ENCODE data around the gene NAV1.

Gene NAV1

DNA sequence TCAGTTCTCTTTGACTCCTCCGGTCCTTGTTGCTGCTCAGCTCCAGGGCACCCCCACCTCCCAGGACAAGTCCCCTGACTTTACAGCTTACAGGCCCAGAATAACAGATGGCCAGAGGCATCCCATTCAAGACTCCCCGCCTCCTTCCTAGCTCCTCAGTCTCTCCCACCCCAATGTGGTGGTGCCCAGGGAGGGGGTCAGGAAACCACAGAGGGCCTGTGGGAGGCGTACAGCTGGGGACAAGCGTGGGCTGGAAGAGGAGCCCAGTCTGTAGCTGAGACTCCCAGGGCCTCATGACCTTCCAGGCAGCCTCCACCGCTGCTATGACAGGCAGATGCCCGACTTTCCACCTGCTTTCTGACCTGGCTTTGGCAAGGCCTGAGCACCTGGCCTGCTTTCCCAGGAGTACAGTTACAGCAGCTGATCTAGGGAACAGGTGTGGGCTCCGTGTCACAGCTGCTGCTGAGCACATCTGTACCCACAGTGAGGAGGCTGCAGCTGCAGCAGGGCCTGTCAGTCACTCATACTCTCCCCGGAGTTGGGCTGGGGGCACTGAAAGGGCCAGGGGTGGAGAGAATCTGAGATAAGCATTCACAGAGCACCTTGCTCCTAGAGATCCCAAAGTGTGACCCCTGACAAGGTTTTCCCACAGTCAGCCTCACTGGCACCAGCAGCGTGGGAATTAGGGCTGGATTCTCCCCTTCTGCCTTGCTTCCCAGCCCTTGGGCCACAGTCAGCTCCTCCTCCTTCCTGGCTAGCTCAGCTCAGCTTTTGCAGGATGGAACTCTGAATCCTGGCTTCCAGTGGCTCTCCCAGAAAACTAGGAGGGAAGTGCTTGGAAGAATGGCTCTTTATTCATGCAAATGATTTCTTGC is 7.1 kb upstream of the NAV1 start:
- H3K27me3 ChIP-seq (ENCODE audit: insufficient read depth, low read depth) = no peaks in the 10 kb centered on the region
- peaks cover 3% of the 10 kb centered on the region for H3K4me1 ChIP-seq (ENCODE audit: low read depth, poor library complexity, severe bottlenecking)
- no peak overlapping the region for H3K4me2 ChIP-seq
- H3K36me3 ChIP-seq (ENCODE audit: insufficient read depth) = no peaks in the 10 kb centered on the region
- no peak overlapping the region for H3K4me3 ChIP-seq (IDR thresholded peaks at IDR 0.05; ENCODE audit: insufficient read depth, low read depth, low read length)
- no peak overlapping the region for H3K9ac ChIP-seq
- H3K27ac ChIP-seq = no peak overlapping the region
- H3K79me2 ChIP-seq (ENCODE audit: insufficient read depth, low read depth) = no peaks in the 10 kb centered on the region
- H4K20me1 ChIP-seq (ENCODE audit: insufficient read depth) = no peaks in the 10 kb centered on the region
- no peak overlapping the region for H2AFZ ChIP-seq (ENCODE audit: low read depth)
- TF ChIP-seq, protein P1, sequence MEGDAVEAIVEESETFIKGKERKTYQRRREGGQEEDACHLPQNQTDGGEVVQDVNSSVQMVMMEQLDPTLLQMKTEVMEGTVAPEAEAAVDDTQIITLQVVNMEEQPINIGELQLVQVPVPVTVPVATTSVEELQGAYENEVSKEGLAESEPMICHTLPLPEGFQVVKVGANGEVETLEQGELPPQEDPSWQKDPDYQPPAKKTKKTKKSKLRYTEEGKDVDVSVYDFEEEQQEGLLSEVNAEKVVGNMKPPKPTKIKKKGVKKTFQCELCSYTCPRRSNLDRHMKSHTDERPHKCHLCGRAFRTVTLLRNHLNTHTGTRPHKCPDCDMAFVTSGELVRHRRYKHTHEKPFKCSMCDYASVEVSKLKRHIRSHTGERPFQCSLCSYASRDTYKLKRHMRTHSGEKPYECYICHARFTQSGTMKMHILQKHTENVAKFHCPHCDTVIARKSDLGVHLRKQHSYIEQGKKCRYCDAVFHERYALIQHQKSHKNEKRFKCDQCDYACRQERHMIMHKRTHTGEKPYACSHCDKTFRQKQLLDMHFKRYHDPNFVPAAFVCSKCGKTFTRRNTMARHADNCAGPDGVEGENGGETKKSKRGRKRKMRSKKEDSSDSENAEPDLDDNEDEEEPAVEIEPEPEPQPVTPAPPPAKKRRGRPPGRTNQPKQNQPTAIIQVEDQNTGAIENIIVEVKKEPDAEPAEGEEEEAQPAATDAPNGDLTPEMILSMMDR (conservative IDR thresholded peaks at IDR 0.05; ENCODE audit: low read depth, low read length) = no peak

DNA sequence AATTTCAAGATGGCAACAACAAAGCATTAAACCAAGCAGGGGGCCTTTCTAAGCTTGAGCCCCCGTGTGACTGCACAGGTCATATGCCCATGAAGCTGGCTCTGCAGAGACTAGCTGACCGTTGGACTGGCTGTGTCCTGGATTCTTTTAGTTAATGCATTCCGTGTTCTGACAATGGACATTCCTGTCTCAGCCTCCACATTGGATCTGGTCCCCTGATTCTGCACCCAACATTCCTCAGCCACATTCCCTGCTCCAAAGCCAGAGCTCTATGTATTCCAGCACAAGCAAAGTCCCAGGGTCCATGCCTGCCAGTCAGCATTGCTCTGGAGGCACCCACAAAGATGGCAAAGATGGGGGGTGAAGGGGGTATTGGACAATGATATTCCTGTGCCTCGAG is 5.1 kb upstream of the NAV1 start:
- Histone ChIP-seq H2AFZ (ENCODE audit: low read depth) (no peak overlapping the region), H3K4me1 (ENCODE audit: low read depth, poor library complexity, severe bottlenecking) (peaks cover 3% of the 10 kb centered on the region), H3K4me3 (IDR thresholded peaks at IDR 0.05; ENCODE audit: insufficient read depth, low read depth, low read length) (no peak overlapping the region), H3K79me2 (ENCODE audit: insufficient read depth, low read depth) (no peaks in the 10 kb centered on the region), H3K36me3 (ENCODE audit: insufficient read depth) (no peaks in the 10 kb centered on the region), H3K27ac (no peak overlapping the region), H3K9ac (no peak overlapping the region), H4K20me1 (ENCODE audit: insufficient read depth) (no peaks in the 10 kb centered on the region), H3K4me2 (no peak overlapping the region), H3K27me3 (ENCODE audit: insufficient read depth, low read depth) (no peaks in the 10 kb centered on the region)
- TF ChIP-seq, protein P1 (conservative IDR thresholded peaks at IDR 0.05; ENCODE audit: low read depth, low read length) = no peak

DNA sequence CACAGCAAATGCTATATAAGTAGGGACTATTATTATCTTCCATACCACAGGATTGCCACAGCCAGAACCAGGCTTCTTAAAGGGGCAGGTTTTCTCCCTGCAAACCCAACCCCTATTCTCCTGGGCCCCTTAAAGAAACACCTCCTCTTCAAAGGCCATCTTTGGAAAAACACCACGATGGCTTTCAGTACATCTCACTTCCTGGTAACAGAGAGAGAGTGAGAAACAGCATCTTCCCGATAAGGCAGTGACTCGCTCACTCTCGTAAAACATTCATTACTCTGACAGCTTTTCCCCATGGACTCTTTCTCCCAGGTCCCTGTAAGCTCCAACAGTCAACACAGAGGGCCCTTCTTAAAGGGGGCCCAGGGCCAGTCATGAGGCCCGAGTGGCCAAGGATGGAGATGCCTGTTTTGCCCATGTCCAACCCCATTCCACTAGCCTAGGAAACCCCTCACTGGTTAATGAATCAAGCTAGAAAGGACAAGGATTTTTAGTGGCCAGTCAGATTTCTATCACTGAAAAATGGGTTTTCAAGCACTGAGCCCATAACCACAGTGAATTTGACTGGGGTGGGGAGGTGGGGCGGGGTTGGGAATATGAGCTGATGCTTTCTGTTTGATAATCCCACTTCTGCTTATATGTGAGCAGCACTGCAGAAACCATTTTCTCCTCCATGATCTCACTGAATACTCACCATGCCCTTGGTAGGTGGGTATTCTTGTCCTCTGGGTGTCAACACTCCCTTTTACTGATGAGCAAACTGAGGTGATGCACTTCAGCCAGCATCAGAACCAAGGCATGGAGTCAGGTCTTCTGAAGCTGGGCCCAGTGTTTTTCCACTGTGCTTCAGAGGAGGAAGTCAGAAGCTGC is 3.6 kb upstream of the NAV1 start:
- Histone ChIP-seq H3K79me2 (ENCODE audit: insufficient read depth, low read depth) (no peaks in the 10 kb centered on the region), H3K4me3 (IDR thresholded peaks at IDR 0.05; ENCODE audit: insufficient read depth, low read depth, low read length) (no peak overlapping the region), H2AFZ (ENCODE audit: low read depth) (no peak overlapping the region), H3K4me2 (no peak overlapping the region), H3K9ac (no peak overlapping the region), H3K27ac (no peak overlapping the region), H3K36me3 (ENCODE audit: insufficient read depth) (no peaks in the 10 kb centered on the region), H4K20me1 (ENCODE audit: insufficient read depth) (no peaks in the 10 kb centered on the region), H3K27me3 (ENCODE audit: insufficient read depth, low read depth) (no peaks in the 10 kb centered on the region), H3K4me1 (ENCODE audit: low read depth, poor library complexity, severe bottlenecking) (peaks cover 3% of the 10 kb centered on the region)
- TF ChIP-seq, protein P1 (conservative IDR thresholded peaks at IDR 0.05; ENCODE audit: low read depth, low read length) = no peak

DNA sequence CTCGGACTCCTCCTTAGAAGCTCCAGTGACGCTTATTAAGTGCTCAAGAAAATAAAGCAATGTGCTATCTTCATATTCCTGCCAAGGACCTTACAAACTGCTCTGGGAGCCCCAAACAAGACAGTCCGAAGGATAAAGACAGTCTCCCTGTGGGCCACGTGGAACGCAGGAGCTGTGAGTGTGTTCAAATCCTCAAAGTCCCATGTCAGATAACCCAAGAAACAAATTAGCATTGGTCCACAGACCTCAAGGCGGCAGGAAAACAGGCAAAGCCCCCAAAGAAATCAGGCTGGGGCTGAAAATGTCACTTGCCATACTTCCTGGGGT is 3.0 kb upstream of the NAV1 start:
- Histone ChIP-seq H3K27me3 (ENCODE audit: insufficient read depth, low read depth) (no peaks in the 10 kb centered on the region), H3K4me2 (no peak overlapping the region), H3K27ac (no peak overlapping the region), H3K36me3 (ENCODE audit: insufficient read depth) (no peaks in the 10 kb centered on the region), H4K20me1 (ENCODE audit: insufficient read depth) (no peaks in the 10 kb centered on the region), H3K4me3 (IDR thresholded peaks at IDR 0.05; ENCODE audit: insufficient read depth, low read depth, low read length) (no peak overlapping the region), H3K79me2 (ENCODE audit: insufficient read depth, low read depth) (no peaks in the 10 kb centered on the region), H3K4me1 (ENCODE audit: low read depth, poor library complexity, severe bottlenecking) (peaks cover 3% of the 10 kb centered on the region), H3K9ac (no peak overlapping the region), H2AFZ (ENCODE audit: low read depth) (no peak overlapping the region)
- TF ChIP-seq, protein P1 (conservative IDR thresholded peaks at IDR 0.05; ENCODE audit: low read depth, low read length) = no peak
